SK-N-SH treated with all-trans-retinoic acid at 6 μM for 48 hours (cell line): ENCODE results near the gene CEBPA.

Experiments used
- ARNTL ChIP-seq: fragments of 450-650 bp; formaldehyde crosslinking; IDR thresholded peaks from 2 replicates; pipeline ENCODE4 v1.5.0; 2020; ENCODE audit warnings: low read depth, mild to moderate bottlenecking, moderate library complexity, borderline replicate concordance
- CSDC2 ChIP-seq: fragments of 250-450 bp; sonication (Bioruptor Pico); IDR thresholded peaks from 2 replicates; pipeline ENCODE4 v1.5.0; 2020; ENCODE audit warnings: mild to moderate bottlenecking, moderate library complexity
- ISL1 ChIP-seq: fragments of 250-450 bp; sonication (Bioruptor Pico); IDR thresholded peaks from 2 replicates; pipeline ENCODE4 v2.1.2; 2022; ENCODE audit warnings: mild to moderate bottlenecking, moderate library complexity
- RARB ChIP-seq: fragments of 250-450 bp; sonication (Bioruptor Pico); IDR thresholded peaks from 2 replicates; pipeline ENCODE4 v1.8.0; 2021; ENCODE audit warnings: mild to moderate bottlenecking, moderate library complexity
- SNAI2 ChIP-seq: fragments of 250-450 bp; sonication (Bioruptor Pico); IDR thresholded peaks from 2 replicates; pipeline ENCODE4 v1.5.0; 2020; ENCODE audit warnings: mild to moderate bottlenecking, moderate library complexity
- TOX ChIP-seq: fragments of 250-450 bp; sonication (Bioruptor Pico); IDR thresholded peaks from 2 replicates; pipeline ENCODE4 v1.8.0; 2021; ENCODE audit warnings: mild to moderate bottlenecking, moderate library complexity, borderline replicate concordance
- ZC3H10 ChIP-seq: fragments of 250-450 bp; sonication (Bioruptor Pico); IDR thresholded peaks from 2 replicates; pipeline ENCODE4 v1.5.1; 2021; ENCODE audit warnings: mild to moderate bottlenecking, moderate library complexity
- ZFP3 ChIP-seq: fragments of 250-450 bp; sonication (Bioruptor Pico); IDR thresholded peaks from 2 replicates; pipeline ENCODE4 v1.5.0; 2020; ENCODE audit warnings: mild to moderate bottlenecking, moderate library complexity
- ZFP30 ChIP-seq: fragments of 450-650 bp; formaldehyde crosslinking; IDR thresholded peaks from 2 replicates; pipeline ENCODE4 v1.5.0; 2022; ENCODE audit warnings: mild to moderate bottlenecking, moderate library complexity
- ZNF565 ChIP-seq: fragments of 450-650 bp; formaldehyde crosslinking; conservative IDR thresholded peaks from 2 replicates; pipeline ENCODE4 v1.5.0; 2020; ENCODE audit warnings: low read depth, mild to moderate bottlenecking, moderate library complexity
- ZNF70 ChIP-seq: fragments of 450-650 bp; formaldehyde crosslinking; IDR thresholded peaks from 2 replicates; pipeline ENCODE4 v1.5.0; 2020; ENCODE audit warnings: mild to moderate bottlenecking, moderate library complexity
- TF ChIP-seq, protein P1 (sequence below): fragments of 250-450 bp; sonication (Bioruptor Pico); IDR thresholded peaks from 2 replicates; pipeline ENCODE4 v1.5.1; 2021; ENCODE audit warnings: mild to moderate bottlenecking, moderate library complexity

DNA sequence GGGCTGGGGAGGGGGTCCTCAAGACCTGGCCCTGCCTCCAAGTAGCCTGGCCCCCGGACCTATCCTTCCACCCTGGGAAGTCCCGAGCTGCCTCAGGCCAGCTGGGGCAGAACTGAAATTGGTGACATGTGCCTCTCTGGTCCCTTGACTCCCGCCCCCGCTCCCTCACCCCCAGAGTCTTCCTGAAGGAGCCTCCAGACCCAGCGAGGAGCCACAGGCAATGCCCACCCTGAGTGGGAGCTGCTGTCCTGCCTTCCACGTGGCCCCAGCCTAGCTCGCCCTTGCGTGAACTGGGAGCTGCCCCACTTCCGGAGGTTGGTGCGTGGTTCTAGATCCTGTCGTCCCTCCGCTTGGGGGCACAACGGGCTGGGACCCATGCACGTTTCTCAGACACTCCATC lies 34.6 kb downstream of the CEBPA start:
- TF ChIP-seq, protein P1, sequence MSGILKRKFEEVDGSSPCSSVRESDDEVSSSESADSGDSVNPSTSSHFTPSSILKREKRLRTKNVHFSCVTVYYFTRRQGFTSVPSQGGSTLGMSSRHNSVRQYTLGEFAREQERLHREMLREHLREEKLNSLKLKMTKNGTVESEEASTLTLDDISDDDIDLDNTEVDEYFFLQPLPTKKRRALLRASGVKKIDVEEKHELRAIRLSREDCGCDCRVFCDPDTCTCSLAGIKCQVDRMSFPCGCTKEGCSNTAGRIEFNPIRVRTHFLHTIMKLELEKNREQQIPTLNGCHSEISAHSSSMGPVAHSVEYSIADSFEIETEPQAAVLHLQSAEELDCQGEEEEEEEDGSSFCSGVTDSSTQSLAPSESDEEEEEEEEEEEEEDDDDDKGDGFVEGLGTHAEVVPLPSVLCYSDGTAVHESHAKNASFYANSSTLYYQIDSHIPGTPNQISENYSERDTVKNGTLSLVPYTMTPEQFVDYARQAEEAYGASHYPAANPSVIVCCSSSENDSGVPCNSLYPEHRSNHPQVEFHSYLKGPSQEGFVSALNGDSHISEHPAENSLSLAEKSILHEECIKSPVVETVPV (CRISPR knock-in tag), result no peak
- TF ChIP-seq ZNF70, result no peak
- TF ChIP-seq ZFP30 (CRISPR knock-in tag), result no peak
- no peak for TF ChIP-seq ISL1
- no peak for TF ChIP-seq CSDC2
- TF ChIP-seq ZC3H10, result no peak
- TF ChIP-seq ARNTL, result no peak
- TF ChIP-seq ZFP3 (CRISPR knock-in tag), result no peak
- TF ChIP-seq SNAI2 (CRISPR knock-in tag), result no peak
- TF ChIP-seq ZNF565, result no peak
- TF ChIP-seq TOX (CRISPR knock-in tag), result no peak
- no peak for TF ChIP-seq RARB
